ENCODE results near the gene CEMIP2.
A peak's percentile ranks its signal among the peaks of the same experiment; 100 is the strongest.

CEMIP2 gene

GRCh38 chr9:71772726-71773125 lies 4.4 kb upstream of the CEMIP2 start:
- TF ChIP-seq CTCF (IDR thresholded peaks at IDR 0.05; ENCODE audit: low read depth, low read length): no peak
- DNase-seq (ENCODE audit: low read depth in 2 of 2): no peak
- no peak overlapping the region for H3K4me3 ChIP-seq (replicated peaks in 1 of 2; ENCODE audit: low read depth in 2 of 2, low read length in 2 of 2)

GRCh38 chr9:71770170-71770569 lies 1.9 kb upstream of the CEMIP2 start:
- TF ChIP-seq CTCF (IDR thresholded peaks at IDR 0.05; ENCODE audit: low read depth, low read length): no peak
- H3K4me3 ChIP-seq (replicated peaks in 1 of 2; ENCODE audit: low read depth in 2 of 2, low read length in 2 of 2): no peak overlapping the region
- no peak for DNase-seq (ENCODE audit: low read depth in 2 of 2)

- peak; percentile 41 to 48 for DNase-seq (ENCODE audit: low read depth in 2 of 2)
- TF ChIP-seq CTCF (IDR thresholded peaks at IDR 0.05; ENCODE audit: low read depth, low read length): peak; percentile 5
- peak overlapping the region; percentile 66 for H3K4me3 ChIP-seq (replicated peaks in 1 of 2; ENCODE audit: low read depth in 2 of 2, low read length in 2 of 2)
Observed at GRCh38 chr9:71769175-71770161, 1.2 kb upstream of the CEMIP2 start.

GRCh38 chr9:71767776-71768321 lies 464 bp downstream of the CEMIP2 start:
- peak overlapping the region; percentile 89 to 91 for H3K4me3 ChIP-seq (replicated peaks in 1 of 2; ENCODE audit: low read depth in 2 of 2, low read length in 2 of 2)
- TF ChIP-seq CTCF (IDR thresholded peaks at IDR 0.05; ENCODE audit: low read depth, low read length): no peak
- DNase-seq (ENCODE audit: low read depth in 2 of 2): peak; percentile 30 to 48

GRCh38 chr9:71767163-71767775 lies 1.0 kb downstream of the CEMIP2 start:
- peak overlapping the region; percentile 89 to 91 for H3K4me3 ChIP-seq (replicated peaks in 1 of 2; ENCODE audit: low read depth in 2 of 2, low read length in 2 of 2)

GRCh38 chr9:71766663-71767062 lies 1.6 kb downstream of the CEMIP2 start:
- no peak for TF ChIP-seq CTCF (IDR thresholded peaks at IDR 0.05; ENCODE audit: low read depth, low read length)
- no peak for DNase-seq (ENCODE audit: low read depth in 2 of 2)
- H3K4me3 ChIP-seq (replicated peaks in 1 of 2; ENCODE audit: low read depth in 2 of 2, low read length in 2 of 2): peak overlapping the region; percentile 89 to 91

More at GRCh38 chr9:71767163-71767775, 1.0 kb downstream of the CEMIP2 start:
- TF ChIP-seq CTCF (IDR thresholded peaks at IDR 0.05; ENCODE audit: low read depth, low read length): no peak
- no peak for DNase-seq (ENCODE audit: low read depth in 2 of 2)

Data from cardiac fibroblast (primary cell).